Activated CD4-positive, alpha-beta T cell treated with anti-CD3 and anti-CD28 coated beads, Interleukin-2, amount 10 ng/mL, durations not matched to agents 24 days and 14 days (primary cell): ENCODE results near the gene KRTAP24-1. TPM values are rescaled to one million over a fixed set of nuclear protein-coding genes. Genes with fewer than 3 reads are reported as not detected.

Experiments used
- DNase-seq: peaks from one replicate; pipeline ENCODE4 v3.0.0; 2022
- H3K27ac Mint-ChIP-seq: one replicate; pipeline ENCODE4 v1.8.0; 2022; ENCODE audit warnings: mild to moderate bottlenecking, mixed read lengths
- H3K27me3 Mint-ChIP-seq: one replicate; pipeline ENCODE4 v1.8.0; 2022; ENCODE audit warnings: mixed read lengths
- H3K36me3 Mint-ChIP-seq: one replicate; pipeline ENCODE4 v1.8.0; 2022; ENCODE audit warnings: low read depth, mild to moderate bottlenecking, mixed read lengths
- H3K4me1 Mint-ChIP-seq: one replicate; pipeline ENCODE4 v1.8.0; 2021; ENCODE audit warnings: mixed read lengths
- H3K4me3 Mint-ChIP-seq: one replicate; pipeline ENCODE4 v1.8.0; 2022; ENCODE audit warnings: mild to moderate bottlenecking, moderate library complexity, mixed read lengths
- H3K9me3 Mint-ChIP-seq: one replicate; pipeline ENCODE4 v1.8.0; 2021; ENCODE audit warnings: mixed read lengths
- intact Hi-C: fragments of 100-400 bp; cut with micrococcal nuclease; formaldehyde crosslinking; loops from one replicate; pipeline ENCODE4 v1.15.1; 2023
- total RNA-seq: library from RNA; stranded (reverse); gene quantifications from 2 replicates; pipeline ENCODE4 v1.2.3, GENCODE V29; 2022

The KRTAP24-1 gene, protein sequence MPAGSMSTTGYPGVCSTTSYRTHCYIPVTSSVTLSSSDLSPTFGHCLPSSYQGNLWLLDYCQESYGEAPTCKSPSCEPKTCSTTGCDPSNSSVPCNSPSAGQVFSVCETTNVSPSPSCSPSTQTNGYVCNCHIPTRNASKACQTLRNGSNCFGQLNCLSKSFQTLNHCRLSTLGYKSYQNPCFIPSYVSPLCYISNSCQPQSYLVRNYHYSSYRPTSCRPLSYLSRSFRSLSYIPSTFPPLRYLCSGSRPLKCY
- not detected in 2 replicates for total RNA-seq

DNA sequence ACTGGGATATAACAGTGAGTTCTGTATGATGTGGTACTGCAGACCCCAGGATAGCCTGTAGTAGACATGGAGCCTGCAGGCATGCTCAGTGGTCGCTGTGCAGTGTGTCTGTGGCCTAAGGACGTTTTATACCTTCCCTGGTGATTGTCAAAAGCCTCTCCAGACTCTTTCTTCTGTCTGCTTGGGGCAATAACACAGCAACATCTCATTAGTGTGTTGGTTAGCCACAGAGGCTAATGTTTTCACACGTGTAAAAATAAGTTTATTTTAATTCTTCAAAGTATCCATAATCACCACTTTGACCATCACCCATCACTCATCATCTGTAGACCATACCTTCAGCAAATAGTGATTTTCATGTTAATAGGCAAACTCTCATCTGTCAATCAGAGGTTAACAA is at the start of gene KRTAP24-1:
KRTAP24-1 (minus strand) TSS at position 101 of the 400 bp plus-strand sequence; CDS start at position 83, 18 bp downstream.
- Mint-ChIP-seq H3K27ac (no peak within 1 kb of the TSS), H3K36me3 (no peaks in the 10 kb centered on the region), H3K4me1 (no peaks in the 10 kb centered on the region), H3K9me3 (no peaks in the 10 kb centered on the region), H3K4me3 (no peak within 1 kb of the TSS), H3K27me3 (no peaks in the 10 kb centered on the region)
- intact Hi-C loops: no loop called here
- DNase-seq: no peak

DNA sequence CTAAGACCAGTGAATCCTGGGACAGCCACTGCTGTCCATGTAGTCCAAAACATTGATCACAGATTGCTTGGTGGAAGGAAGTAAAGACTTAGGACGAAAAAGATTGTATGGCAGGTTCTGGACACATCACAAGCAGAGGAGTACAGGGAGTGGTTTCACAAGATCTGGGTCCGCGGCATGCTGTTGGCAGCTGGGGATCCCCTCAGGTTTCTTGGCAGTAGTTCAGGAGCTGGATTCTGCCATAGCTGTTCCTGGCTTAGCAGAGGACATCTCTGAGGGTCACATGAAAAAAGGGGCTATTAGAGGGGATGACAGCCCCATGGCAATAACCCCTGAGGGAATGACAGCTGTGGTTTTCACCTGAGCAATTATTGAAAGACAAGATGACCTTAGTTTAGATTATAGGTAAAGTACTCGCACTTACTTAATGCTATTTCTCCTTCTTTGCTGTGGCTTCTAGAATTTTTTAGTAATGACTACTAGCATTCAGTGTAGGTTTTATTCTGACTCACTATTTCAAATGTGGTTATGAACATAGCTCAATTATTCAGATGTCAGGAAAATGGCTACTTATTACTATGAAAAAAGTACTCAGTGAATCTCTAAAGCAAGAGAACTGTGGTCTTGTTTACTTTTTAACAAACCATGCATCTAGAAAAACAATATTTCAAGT is 46.6 kb upstream of the KRTAP24-1 start:
- intact Hi-C loops: no loop called here
- Mint-ChIP-seq H3K36me3 (no peaks in the 10 kb centered on the region), H3K9me3 (peaks cover 6% of the 10 kb centered on the region), H3K27ac (no peak overlapping the region), H3K4me1 (no peaks in the 10 kb centered on the region), H3K27me3 (no peaks in the 10 kb centered on the region), H3K4me3 (no peak overlapping the region)
- no peak for DNase-seq

- no peak for DNase-seq
- Mint-ChIP-seq H3K4me1 (no peaks in the 10 kb centered on the region), H3K4me3 (no peak overlapping the region), H3K27me3 (no peaks in the 10 kb centered on the region), H3K27ac (no peak overlapping the region), H3K36me3 (no peaks in the 10 kb centered on the region), H3K9me3 (peaks cover 6% of the 10 kb centered on the region)
- intact Hi-C loops: no loop called here
These were observed 43.6 kb upstream of the KRTAP24-1 start for GRCh38 chr21:30326390-30326789.

DNA sequence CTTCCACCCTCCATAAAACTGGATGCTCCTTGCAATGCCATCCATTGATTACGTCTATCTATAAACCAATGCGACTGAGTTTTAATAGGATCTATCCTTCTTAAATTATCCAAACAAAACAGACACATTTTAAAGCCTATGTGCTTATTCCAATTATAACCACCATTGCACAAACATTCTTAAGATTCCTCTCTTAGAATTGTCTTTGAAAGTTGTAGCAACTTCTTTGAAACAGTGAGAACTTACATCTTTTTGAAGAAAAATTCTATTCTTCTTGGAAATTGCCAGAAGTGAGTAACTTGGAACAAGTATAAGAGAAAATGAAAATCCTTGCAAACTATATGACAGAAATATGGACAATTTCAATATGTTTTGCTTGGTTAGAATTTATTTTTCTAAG is 37.5 kb upstream of the KRTAP24-1 start, which contains the start of gene KRTAP26-1:
KRTAP26-1 (minus strand) TSS at position 101 of the 400 bp plus-strand sequence. CDS start 280 bp downstream, outside the sequence.
- H3K4me1 Mint-ChIP-seq: no peaks in the 10 kb centered on the region
- H3K36me3 Mint-ChIP-seq: no peaks in the 10 kb centered on the region
- H3K9me3 Mint-ChIP-seq: no peaks in the 10 kb centered on the region
- DNase-seq: no peak
- no peak within 1 kb of the TSS for H3K4me3 Mint-ChIP-seq
- H3K27me3 Mint-ChIP-seq: no peaks in the 10 kb centered on the region
- intact Hi-C loops: no loop called here
- no peak within 1 kb of the TSS for H3K27ac Mint-ChIP-seq

- Mint-ChIP-seq H3K4me3 (no peak overlapping the region), H3K9me3 (no peaks in the 10 kb centered on the region), H3K36me3 (no peaks in the 10 kb centered on the region), H3K27me3 (no peaks in the 10 kb centered on the region), H3K27ac (no peak overlapping the region), H3K4me1 (no peaks in the 10 kb centered on the region)
- intact Hi-C loops: no loop called here
- no peak for DNase-seq
These were observed 33.0 kb upstream of the KRTAP24-1 start for GRCh38 chr21:30315701-30316100.

DNA sequence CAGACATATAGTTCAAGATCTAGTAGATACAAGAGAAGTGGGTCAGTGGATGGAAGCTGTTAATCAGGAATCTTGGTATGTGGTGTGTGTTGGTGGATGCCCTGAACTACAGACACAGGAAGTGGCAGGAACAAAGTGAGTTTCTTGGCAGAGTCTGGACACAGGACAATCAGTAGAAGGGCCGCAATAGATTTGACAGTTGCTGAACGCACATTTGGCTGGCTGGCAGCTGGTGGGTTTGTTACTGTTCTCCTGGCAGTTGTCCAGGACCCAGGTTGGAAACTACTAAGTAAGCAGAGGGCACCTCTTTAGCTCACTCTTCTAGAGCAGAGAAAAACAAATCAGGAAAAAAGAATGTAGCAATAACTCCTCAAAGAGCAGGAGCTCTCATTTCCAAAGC is 24.1 kb upstream of the KRTAP24-1 start:
- intact Hi-C loops: no loop called here
- Mint-ChIP-seq H3K27ac (no peak overlapping the region), H3K36me3 (no peaks in the 10 kb centered on the region), H3K4me3 (no peak overlapping the region), H3K27me3 (no peaks in the 10 kb centered on the region), H3K9me3 (no peaks in the 10 kb centered on the region), H3K4me1 (no peaks in the 10 kb centered on the region)
- no peak for DNase-seq

DNA sequence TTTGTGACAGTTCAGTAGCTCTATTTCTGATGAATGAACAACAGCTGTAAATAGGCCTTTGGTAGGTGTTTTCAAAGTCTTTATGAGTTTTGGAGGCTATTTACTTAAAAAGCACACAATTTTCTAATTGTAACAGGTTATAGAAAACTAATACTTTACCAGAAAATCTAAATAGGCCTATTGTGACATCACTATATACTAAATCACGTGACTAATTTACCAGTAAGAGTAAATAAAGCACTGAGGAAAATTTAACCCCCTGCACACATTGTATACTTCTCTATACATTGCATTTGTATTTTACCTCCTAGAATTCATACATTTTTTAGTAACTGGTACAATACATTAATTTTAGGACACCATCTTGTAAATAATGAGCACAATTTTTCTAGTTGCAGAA is 22.4 kb upstream of the KRTAP24-1 start:
- no peaks in the 10 kb centered on the region for H3K4me1 Mint-ChIP-seq
- DNase-seq: no peak
- H3K27ac Mint-ChIP-seq: no peak overlapping the region
- H3K9me3 Mint-ChIP-seq: no peaks in the 10 kb centered on the region
- no peaks in the 10 kb centered on the region for H3K36me3 Mint-ChIP-seq
- H3K4me3 Mint-ChIP-seq: no peak overlapping the region
- intact Hi-C loops: no loop called here
- no peaks in the 10 kb centered on the region for H3K27me3 Mint-ChIP-seq

DNA sequence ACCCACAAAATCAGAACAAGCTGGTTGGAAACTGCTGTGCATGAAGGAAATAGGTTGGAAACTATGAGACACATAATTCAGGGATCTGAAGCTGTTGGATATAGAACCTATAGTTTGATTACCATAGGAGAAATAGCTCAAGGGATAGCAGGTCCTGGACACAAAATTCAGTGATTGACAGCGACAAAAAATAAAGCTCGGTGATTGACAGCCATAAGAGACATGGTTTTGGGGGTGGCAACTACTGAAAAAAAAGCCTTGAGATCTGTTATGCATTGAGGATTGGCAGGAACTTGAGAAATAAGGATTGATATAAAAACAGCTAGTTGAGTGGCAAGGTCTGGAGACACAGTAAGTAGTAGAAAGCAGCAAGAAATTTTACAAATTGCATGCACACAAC is 6.5 kb upstream of the KRTAP24-1 start, which contains the start of gene KRTAP25-1:
KRTAP25-1 (minus strand) TSS at position 300 of the 400 bp plus-strand sequence; CDS start at position 276, 24 bp downstream.
- H3K27me3 Mint-ChIP-seq: no peaks in the 10 kb centered on the region
- no peaks in the 10 kb centered on the region for H3K4me1 Mint-ChIP-seq
- H3K27ac Mint-ChIP-seq: no peak within 1 kb of the TSS
- no peak within 1 kb of the TSS for H3K4me3 Mint-ChIP-seq
- H3K9me3 Mint-ChIP-seq: no peaks in the 10 kb centered on the region
- intact Hi-C loops: no loop called here
- DNase-seq: no peak
- H3K36me3 Mint-ChIP-seq: no peaks in the 10 kb centered on the region

GRCh38 chr21:30271611-30272010 is 11.1 kb downstream of the KRTAP24-1 start:
- Mint-ChIP-seq H3K4me1 (no peaks in the 10 kb centered on the region), H3K36me3 (no peaks in the 10 kb centered on the region), H3K9me3 (no peaks in the 10 kb centered on the region), H3K27me3 (no peaks in the 10 kb centered on the region), H3K27ac (no peak overlapping the region), H3K4me3 (no peak overlapping the region)
- DNase-seq: no peak
- intact Hi-C loops: no loop called here

DNA sequence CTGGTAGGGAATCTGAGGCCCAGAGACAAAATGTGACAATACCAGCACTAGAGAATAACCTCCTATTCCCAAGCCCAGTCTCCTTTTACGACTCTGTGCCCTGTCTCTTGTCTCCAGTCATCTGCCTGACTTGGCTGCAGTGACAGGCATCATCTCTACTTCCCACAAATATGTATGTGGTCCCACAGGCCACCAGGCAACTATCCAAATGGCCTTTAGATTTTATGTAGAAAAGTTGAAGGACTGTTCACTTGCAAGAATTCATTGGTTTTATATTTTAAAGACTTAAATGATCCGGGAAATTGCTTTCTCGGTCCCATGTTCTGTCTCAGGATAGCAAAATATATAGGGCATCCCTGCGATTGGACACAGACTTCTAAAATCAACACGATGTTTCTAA is 11.6 kb downstream of the KRTAP24-1 start:
- no peak overlapping the region for H3K4me3 Mint-ChIP-seq
- H3K4me1 Mint-ChIP-seq: no peaks in the 10 kb centered on the region
- intact Hi-C loops: no loop called here
- no peaks in the 10 kb centered on the region for H3K27me3 Mint-ChIP-seq
- no peaks in the 10 kb centered on the region for H3K9me3 Mint-ChIP-seq
- H3K36me3 Mint-ChIP-seq: no peaks in the 10 kb centered on the region
- DNase-seq: no peak
- no peak overlapping the region for H3K27ac Mint-ChIP-seq

GRCh38 chr21:30269803-30270530 is 12.8 kb downstream of the KRTAP24-1 start:
- H3K4me3 Mint-ChIP-seq: no peak overlapping the region
- DNase-seq: no peak
- H3K9me3 Mint-ChIP-seq: no peaks in the 10 kb centered on the region
- no peak overlapping the region for H3K27ac Mint-ChIP-seq
- intact Hi-C loops: no loop called here
- H3K27me3 Mint-ChIP-seq: no peaks in the 10 kb centered on the region
- no peaks in the 10 kb centered on the region for H3K4me1 Mint-ChIP-seq
- no peaks in the 10 kb centered on the region for H3K36me3 Mint-ChIP-seq

DNA sequence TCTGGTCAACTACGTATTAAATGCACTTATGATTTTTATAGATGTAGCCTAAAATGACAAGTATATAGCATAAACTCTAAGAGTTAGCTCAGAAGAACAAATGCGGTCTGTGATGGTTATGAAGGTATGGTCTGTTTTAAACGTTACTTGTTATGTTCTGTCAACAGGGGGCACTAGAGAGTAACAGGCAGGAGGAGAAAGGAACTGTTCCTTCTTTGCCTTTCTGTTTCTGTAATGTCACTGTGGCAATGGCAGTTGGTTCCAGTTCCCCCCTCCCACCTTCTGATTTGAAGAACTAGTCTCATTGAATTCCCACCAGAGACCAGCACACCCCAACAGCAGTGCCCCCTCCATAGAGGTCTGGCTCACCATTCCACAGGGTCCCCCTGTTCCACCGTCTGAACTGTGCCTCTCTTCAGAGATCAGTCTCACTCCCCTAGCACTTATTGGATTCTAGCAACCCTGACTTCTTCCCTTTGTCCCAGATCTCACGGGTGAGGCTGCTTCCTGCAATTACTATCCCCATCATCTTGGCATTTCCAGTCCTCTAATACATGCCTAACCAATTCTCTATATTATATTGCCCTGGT is 14.0 kb downstream of the KRTAP24-1 start:
- H3K36me3 Mint-ChIP-seq: no peaks in the 10 kb centered on the region
- intact Hi-C loops: no loop called here
- no peaks in the 10 kb centered on the region for H3K9me3 Mint-ChIP-seq
- H3K27ac Mint-ChIP-seq: no peak overlapping the region
- no peaks in the 10 kb centered on the region for H3K4me1 Mint-ChIP-seq
- no peak overlapping the region for H3K4me3 Mint-ChIP-seq
- H3K27me3 Mint-ChIP-seq: no peaks in the 10 kb centered on the region
- DNase-seq: no peak

DNA sequence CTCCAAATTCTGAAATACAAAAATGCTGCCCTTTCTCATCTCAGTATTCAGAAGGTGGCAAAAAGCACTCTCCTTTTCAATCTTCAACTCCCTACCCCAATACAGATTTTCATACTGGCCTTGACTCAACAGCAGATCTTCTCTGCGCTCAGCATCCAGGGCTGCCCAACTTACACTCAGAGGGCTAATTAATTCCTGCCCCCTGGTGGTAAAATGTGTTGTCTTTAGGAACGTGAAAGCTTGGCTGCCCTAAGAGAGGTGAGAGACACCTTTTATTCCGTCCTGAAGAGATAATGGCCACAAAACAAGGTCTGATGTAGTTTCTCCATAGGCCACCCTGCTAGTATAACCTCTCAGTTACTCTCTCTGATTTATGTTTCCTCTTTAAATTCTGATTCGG is 25.0 kb downstream of the KRTAP24-1 start:
- H3K9me3 Mint-ChIP-seq: no peaks in the 10 kb centered on the region
- no peaks in the 10 kb centered on the region for H3K36me3 Mint-ChIP-seq
- H3K4me1 Mint-ChIP-seq: no peaks in the 10 kb centered on the region
- H3K4me3 Mint-ChIP-seq: no peak overlapping the region
- intact Hi-C loops: no loop called here
- DNase-seq: no peak
- no peaks in the 10 kb centered on the region for H3K27me3 Mint-ChIP-seq
- H3K27ac Mint-ChIP-seq: no peak overlapping the region

- Mint-ChIP-seq H3K36me3 (no peaks in the 10 kb centered on the region), H3K4me1 (no peaks in the 10 kb centered on the region), H3K27me3 (no peaks in the 10 kb centered on the region), H3K9me3 (no peaks in the 10 kb centered on the region), H3K4me3 (no peak overlapping the region), H3K27ac (no peak overlapping the region)
- intact Hi-C loops: no loop called here
- DNase-seq: no peak
These were observed 26.6 kb downstream of the KRTAP24-1 start for GRCh38 chr21:30256100-30256499.
